Activated T-cell treated with anti-CD3 and anti-CD28 coated beads for 48 hours (primary cell): ENCODE results near the gene TOPAZ1.
A peak's percentile ranks its signal among the peaks of the same experiment; 100 is the strongest.
"Not testable (repeated sequence)": the region's sequence is repeated elsewhere in the genome, so short reads cannot be mapped to it uniquely, and the experiment has no call there.

Source experiments
- DNase-seq: peaks from one replicate; pipeline ENCODE4 v3.0.0-alpha.2; 2020; ENCODE audit warnings: low read depth

Gene TOPAZ1

GRCh38 chr3:44330444-44330843, 88.8 kb downstream of the TOPAZ1 start:
- DNase-seq = no peak

- no peak for DNase-seq
Observed at GRCh38 chr3:44334326-44334725, 92.6 kb downstream of the TOPAZ1 start.

DNA sequence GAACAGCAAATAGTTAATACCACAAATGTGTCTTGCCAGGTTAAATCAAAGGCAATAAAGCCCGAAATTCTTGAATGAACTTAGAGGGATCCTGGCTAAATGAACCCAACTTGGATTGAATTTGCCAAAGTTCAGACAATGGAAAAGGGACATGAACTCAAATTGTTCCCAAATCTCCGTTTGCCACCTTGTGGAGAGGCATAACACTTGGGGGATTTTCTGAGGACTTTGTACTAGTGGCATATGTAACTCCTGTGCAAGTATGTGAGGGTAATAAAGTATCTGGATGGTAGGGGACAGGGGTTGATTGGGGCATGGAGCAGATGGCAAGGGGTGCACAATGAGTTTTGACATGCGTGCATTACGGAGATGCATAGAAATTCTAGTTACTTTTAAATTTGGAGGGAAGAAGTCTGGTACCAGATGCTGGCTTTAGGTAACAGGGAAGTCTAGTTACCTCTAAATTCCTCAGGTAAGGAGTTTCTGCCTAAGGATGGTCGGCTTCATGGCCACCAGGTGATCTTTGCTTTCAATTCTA, 95.6 kb downstream of the TOPAZ1 start:
- no peak for DNase-seq

GRCh38 chr3:44338010-44338827, 96.5 kb downstream of the TOPAZ1 start, which contains the start of gene TCAIM:
Gene TCAIM, plus strand, starts transcription at chr3:44338766. Its CDS starts 16,017 bp downstream, at chr3:44354783.
- peak; percentile 97 for DNase-seq

DNA sequence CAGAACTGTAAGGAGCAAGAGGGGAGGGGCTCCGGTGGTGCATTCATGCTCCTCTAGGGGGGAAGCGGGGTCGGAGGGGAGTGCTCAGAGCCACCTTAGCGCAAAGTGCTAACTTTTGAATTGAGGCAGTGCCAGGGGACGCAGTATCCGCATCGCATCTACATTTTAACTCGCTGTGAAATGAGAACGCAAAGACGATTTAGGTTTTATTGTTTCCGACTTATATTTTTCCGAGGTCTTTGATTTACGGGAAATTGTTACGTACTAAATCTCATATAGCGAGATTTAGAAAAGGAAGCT, 97.1 kb downstream of the TOPAZ1 start:
- no peak for DNase-seq

DNA sequence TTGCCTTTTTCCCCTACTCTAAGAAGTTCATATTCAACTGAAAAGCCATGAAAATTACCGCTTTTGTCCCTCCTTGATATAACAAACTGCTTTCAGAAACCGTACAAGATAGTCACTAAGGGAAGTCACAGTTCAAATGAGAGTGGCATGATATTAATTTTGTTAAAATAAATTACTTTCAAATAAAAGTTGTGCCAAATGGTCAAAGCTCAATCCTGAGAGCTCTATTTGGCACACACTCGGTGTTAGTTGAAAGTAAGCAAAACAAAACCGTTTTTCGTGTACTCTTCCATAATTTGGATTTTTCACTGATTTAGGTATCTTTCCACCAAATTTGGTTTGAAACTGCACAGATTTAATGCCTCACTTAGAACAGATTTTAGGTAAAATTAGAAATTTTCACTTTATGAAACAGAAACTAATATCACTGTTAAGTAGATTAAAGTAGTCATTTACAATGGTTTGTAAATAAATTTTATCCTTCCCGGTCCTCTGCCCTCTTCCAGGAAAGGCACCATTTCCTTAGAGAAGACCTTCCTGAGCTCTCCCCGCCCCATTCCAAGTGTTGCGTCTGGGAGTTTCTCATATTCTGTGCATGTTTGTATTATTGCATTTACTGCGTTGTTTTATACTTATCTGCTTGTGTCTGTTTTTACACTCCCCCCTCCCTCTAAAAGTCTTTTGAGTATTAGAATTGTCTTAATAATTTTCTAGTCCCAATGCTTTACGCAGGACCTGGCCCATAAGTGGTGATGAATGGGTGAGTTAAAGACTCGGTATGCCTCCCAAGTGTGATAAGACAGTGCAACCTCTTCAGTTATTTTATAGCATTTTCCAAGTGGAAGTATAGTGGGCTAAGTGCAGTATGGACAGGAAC, 97.7 kb downstream of the TOPAZ1 start:
- DNase-seq = no peak

DNA sequence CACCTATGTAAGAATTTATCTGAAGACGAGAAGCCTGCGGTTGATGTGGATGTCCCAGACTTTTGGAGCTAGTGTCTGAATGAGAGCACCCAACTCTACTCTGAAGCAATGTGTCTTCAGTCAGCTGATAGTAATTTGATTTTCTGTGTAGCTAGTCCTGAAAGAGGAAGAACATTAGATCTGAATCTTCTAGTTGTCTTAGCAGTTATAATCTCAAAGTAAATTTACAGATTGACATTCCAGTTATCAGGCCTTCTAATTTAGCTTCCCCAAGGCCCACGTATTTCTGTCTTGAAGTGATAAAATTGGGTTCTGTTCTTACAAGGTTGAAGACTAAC, 98.3 kb downstream of the TOPAZ1 start:
- DNase-seq = no peak

DNA sequence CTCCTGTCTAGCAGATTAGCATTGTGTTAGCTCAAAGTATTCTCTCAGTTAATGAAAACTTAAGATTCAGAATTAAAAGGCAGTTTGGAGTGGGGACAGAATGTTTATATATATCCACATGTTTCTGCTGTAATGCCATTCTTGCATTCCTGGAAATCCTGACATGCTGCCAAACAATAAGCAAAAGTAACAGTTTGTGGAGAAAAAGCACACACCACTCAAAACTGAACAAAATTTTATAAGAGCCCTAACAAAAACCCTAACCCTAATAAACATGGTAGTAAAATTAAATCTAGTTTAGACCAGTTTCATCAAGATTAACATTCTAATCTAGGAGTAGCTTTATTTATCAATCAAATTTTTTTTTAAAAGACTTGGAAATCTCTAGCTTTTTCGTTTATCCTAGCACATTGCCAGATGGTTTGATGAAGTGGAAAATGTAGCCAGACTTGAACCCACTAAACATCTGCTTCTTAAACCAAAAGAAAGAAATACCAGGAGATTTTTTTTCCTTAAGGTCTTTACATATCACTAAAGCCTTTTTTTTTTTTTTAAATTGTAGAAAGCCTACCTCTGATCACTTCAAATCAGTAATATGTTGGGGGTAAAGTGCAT, 100.6 kb downstream of the TOPAZ1 start:
- DNase-seq = no peak

DNA sequence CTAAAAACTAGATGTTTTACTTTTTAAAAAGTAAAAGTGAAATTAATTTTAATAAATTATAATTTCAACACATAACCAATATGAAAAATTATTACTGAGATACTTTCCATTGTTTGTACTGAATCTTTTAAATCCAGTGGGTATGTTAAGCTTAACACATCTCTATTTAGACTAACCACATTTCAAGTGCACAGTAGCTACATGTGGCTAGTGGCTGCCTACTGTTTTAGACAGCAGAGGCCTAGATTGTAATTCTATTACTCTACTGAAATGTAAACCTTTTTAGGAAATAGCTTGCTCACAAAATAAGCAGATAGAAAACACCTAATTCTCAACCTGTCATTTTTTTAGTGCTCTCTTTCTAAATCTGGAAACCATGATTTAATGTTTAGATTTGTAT, 101.7 kb downstream of the TOPAZ1 start:
- DNase-seq = no peak

DNA sequence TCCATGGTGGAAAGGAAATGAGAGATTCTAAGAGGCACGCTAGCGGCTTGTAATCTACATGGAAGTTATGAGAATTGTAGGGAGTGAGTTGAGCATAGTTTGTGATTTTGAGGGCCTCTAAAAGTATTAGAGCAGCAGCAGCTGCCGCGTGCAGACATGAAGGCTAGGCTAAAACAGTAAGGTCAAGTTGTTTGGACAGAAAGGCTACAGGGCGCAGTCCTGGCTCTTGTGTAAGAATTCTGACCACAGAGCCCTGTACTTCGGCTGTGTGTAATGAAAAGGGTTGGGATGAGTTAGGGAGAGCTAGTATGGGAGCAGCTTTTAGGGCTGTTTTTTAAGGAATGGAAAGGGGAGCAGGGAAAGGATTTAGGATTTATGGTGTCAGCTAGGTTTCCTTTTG, 104.9 kb downstream of the TOPAZ1 start:
- not testable (repeated sequence) for DNase-seq

GRCh38 chr3:44348993-44349392, 107.3 kb downstream of the TOPAZ1 start:
- no peak for DNase-seq

GRCh38 chr3:44353355-44353924, 111.8 kb downstream of the TOPAZ1 start:
- no peak for DNase-seq

GRCh38 chr3:44355362-44356033, 113.8 kb downstream of the TOPAZ1 start:
- no peak for DNase-seq

- no peak for DNase-seq
Observed at GRCh38 chr3:44359146-44359751, 117.6 kb downstream of the TOPAZ1 start.

- DNase-seq = no peak
Observed at GRCh38 chr3:44363591-44363990, 121.9 kb downstream of the TOPAZ1 start.

DNA sequence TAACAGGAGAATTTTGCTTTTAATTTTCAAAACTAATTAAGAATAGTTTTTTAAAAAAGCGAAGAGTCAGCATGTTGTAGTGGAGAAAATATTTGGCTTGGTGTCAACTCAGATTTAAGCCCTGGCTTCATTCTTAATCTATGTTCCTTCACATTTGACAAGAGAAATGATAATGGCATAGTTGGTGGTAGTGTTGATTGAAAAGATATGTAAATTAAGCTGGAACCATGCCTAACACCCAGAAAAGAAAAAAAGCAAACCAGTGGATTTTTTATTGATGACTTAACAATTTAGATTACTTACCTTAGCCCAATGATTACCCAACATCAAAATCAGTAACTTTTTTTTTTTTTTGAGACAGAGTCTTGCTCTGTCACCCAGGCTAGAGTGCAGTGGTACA, 124.3 kb downstream of the TOPAZ1 start:
- no peak for DNase-seq

- DNase-seq = no peak
Observed at GRCh38 chr3:44375450-44375849, 133.8 kb downstream of the TOPAZ1 start.
